Activated CD8-positive, alpha-beta T cell treated with anti-CD3 and anti-CD28 coated beads for 36 hours (primary cell): Measurements from ENCODE around the gene UBE2Q1. TPM values are rescaled to one million over a fixed set of nuclear protein-coding genes. Genes with fewer than 3 reads are reported as not detected.

Experiments used
- ATAC-seq: fragments of 200-7000 bp; cut with Tn5 transposase; one replicate; pipeline ENCODE4 v1.10.0; 2021; ENCODE audit warnings: mild to moderate bottlenecking, moderate library complexity
- CTCF ChIA-PET: fragments of 350-600 bp; sonication (Branson Sonifier 250); formaldehyde crosslinking; loops from one replicate; lab custom pipeline; 2021; ENCODE audit warnings: antibody characterized with exemption; lab: Charles Lee
- POLR2A ChIA-PET: fragments of 350-600 bp; sonication (Branson Sonifier 250); formaldehyde crosslinking; loops from one replicate; lab custom pipeline; 2021; ENCODE audit warnings: antibody characterized with exemption; lab: Charles Lee
- DNase-seq: peaks from one replicate; pipeline ENCODE4 v3.0.0-alpha.2; 2020
- H3K27ac Mint-ChIP-seq: one replicate; pipeline ENCODE4 v1.8.0; 2021; ENCODE audit warnings: mild to moderate bottlenecking, mixed read lengths
- H3K27me3 Mint-ChIP-seq: one replicate; pipeline ENCODE4 v1.8.0; 2021; ENCODE audit warnings: mixed read lengths
- H3K36me3 Mint-ChIP-seq: one replicate; pipeline ENCODE4 v1.8.0; 2021; ENCODE audit warnings: low read depth, mixed read lengths
- H3K4me1 Mint-ChIP-seq: one replicate; pipeline ENCODE4 v1.8.0; 2021; ENCODE audit warnings: low read depth, mixed read lengths
- H3K4me3 Mint-ChIP-seq: one replicate; pipeline ENCODE4 v1.8.0; 2021; ENCODE audit warnings: mild to moderate bottlenecking, moderate library complexity, mixed read lengths
- H3K9me3 Mint-ChIP-seq: one replicate; pipeline ENCODE4 v1.8.0; 2021; ENCODE audit warnings: mixed read lengths
- intact Hi-C: fragments of 100-400 bp; cut with micrococcal nuclease; formaldehyde crosslinking; loops from one replicate; pipeline ENCODE4 v1.10.0; 2022
- total RNA-seq, 2 experiments: library from RNA; stranded (reverse); gene quantifications; one replicate each; pipeline ENCODE4 v1.2.3, GENCODE V29; 2021
- TF ChIP-seq, protein P1 (sequence below): fragments of 200-600 bp; IDR thresholded peaks from one replicate; pipeline ENCODE4 v1.8.0; 2022; ENCODE audit warnings: antibody characterized with exemption, mild to moderate bottlenecking

The UBE2Q1 gene
- 10 to 100 TPM; 71.2 to 74.6 TPM for total RNA-seq

DNA sequence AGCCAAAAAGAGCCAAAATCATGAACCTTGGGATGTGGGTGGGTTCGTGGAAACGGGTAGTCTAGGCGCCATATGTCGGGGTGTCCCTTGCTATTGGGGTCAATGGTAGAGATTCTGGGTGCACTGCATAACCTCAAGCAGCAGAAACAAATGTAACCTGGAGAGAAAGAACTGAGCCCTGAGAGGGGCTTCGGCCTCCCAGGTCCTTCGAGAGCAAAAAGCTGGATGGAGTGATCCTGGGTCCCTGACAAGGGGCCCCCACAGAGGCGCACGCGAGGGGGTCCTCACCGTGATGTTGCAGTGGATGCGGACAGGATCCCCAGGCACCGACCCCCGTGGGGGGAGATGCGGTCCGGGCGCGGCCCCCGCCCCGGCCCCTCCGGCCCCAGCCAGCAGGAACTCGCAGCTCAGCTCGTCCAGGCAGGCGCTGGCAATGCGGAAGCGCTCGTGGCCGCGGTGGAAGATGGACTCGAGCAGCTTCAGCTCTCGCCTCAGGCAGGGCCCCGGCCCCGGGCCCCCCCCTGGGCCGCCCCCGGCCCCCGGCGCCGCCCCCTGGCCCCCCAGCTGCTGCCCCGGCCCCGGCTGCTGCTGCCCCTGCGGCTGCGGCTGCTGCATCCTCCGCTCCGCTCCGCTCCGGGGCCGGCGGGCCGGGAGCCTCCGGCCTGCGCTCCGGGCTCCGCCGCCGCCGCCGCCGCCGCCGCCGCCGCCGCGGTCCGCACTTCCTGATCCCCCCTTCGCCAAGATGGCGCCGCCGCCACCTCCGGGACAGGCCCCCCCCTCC lies at the start of gene UBE2Q1:
TSS of gene UBE2Q1 (minus strand) at position 724 of the 781 bp plus-strand sequence. CDS start at position 615, 109 bp downstream.
- H3K27me3 Mint-ChIP-seq = no peaks in the 10 kb centered on the region
- TF ChIP-seq, protein P1, sequence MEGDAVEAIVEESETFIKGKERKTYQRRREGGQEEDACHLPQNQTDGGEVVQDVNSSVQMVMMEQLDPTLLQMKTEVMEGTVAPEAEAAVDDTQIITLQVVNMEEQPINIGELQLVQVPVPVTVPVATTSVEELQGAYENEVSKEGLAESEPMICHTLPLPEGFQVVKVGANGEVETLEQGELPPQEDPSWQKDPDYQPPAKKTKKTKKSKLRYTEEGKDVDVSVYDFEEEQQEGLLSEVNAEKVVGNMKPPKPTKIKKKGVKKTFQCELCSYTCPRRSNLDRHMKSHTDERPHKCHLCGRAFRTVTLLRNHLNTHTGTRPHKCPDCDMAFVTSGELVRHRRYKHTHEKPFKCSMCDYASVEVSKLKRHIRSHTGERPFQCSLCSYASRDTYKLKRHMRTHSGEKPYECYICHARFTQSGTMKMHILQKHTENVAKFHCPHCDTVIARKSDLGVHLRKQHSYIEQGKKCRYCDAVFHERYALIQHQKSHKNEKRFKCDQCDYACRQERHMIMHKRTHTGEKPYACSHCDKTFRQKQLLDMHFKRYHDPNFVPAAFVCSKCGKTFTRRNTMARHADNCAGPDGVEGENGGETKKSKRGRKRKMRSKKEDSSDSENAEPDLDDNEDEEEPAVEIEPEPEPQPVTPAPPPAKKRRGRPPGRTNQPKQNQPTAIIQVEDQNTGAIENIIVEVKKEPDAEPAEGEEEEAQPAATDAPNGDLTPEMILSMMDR = no peak
- H3K36me3 Mint-ChIP-seq = peaks cover 33% of the 10 kb centered on the region
- H3K4me1 Mint-ChIP-seq = peaks cover 23% of the 10 kb centered on the region
- ChIA-PET CTCF (interaction anchor here (0.9 kb wide), 1 partner anchor 203 kb away, joined by 3 read pairs; no protein-coding TSS in a partner anchor), POLR2A (no interaction called here)
- no peaks in the 10 kb centered on the region for H3K9me3 Mint-ChIP-seq
- intact Hi-C loops = loop anchor here (2.0 kb wide), 1 partner anchor 203 kb away; no protein-coding TSS in a partner anchor
- H3K27ac Mint-ChIP-seq = peak within 1 kb of the TSS; percentile 96
- peak; percentile 45 for DNase-seq
- peak within 1 kb of the TSS; percentile 95 for H3K4me3 Mint-ChIP-seq
- no peak for ATAC-seq

DNA sequence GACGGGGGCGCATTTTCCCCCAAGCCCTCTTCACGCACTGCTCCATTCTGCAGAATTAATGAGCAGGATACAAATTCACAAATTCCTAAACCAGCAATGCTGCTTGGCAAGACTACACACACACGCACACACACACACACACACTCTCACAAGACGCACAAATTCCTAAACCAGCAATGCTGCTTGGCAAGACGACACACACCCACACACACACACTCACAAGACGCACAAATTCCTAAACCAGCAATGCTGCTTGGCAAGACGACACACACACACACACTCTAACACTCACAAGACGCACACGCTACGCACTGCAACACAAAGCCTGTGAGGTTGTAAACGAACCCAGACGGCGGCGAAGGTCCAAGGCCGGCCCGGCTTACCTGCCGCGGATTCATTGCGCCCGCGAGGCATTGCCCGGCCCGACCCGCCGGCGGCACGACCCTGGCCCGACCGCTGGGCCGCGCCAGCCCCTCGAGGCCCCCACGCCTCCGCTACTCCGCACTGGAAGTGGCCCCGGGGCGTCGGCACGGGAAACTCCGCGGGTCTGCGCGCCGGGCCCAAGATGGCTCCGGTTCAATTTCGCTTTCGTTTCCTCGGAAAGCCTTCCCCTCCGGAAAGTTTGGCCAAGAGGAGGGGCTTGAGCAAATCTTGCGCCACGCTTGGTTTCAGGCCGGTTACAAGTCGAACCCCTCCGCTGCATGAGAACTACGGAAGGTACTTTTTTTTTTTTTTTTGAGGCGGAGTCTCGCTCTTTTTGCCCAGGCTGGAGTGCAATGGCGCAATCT lies 49.3 kb upstream of the UBE2Q1 start, which contains the start of gene ADAR:
TSS of gene ADAR (minus strand) at position 578 of the 788 bp plus-strand sequence. CDS start at position 398, 180 bp downstream.
- ChIA-PET POLR2A (interaction anchor here (0.6 to 2.9 kb wide), 8 partner anchors 9 to 329 kb away, joined by 3 to 18 read pairs (median 4); partner anchors contain the start of gene PMVK), CTCF (interaction anchor here (1.1 to 1.3 kb wide), 2 partner anchors 19 to 48 kb away, joined by 4 to 7 read pairs; no protein-coding TSS in a partner anchor)
- peak; percentile 95 for DNase-seq
- ATAC-seq = peak; percentile 78
- Mint-ChIP-seq H3K4me1 (peaks cover 71% of the 10 kb centered on the region), H3K4me3 (peak within 1 kb of the TSS; percentile 89), H3K27me3 (no peaks in the 10 kb centered on the region), H3K36me3 (peaks cover 41% of the 10 kb centered on the region), H3K27ac (peak within 1 kb of the TSS; percentile 98), H3K9me3 (no peaks in the 10 kb centered on the region)
- TF ChIP-seq, protein P1 = no peak
- intact Hi-C loops = no loop called here

DNA sequence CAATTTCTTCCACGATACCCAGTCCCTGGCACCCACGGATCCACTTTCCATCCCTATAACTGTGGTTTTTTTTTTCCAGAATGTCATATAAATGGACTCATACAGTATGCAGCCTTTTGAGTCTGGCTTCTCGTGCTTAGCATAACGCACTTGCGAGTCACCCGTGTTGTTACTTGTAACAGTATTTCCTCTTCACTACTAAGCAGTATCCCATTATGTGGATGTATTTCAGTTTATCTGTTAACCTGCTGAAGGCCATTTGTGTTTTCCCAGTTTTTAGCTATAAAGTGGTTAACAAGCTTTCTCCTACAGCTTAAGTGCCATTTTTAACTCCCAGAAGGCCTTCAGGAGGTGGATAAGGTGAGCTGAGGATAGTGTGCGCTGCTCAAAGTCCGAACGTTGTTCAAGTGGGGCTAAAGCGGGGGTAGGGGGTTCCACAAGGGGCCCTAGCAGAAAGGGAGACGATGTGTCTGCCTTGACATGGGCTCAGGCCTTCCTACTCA lies 48.7 kb upstream of the UBE2Q1 start:
- Mint-ChIP-seq H3K36me3 (peaks cover 45% of the 10 kb centered on the region), H3K27me3 (no peaks in the 10 kb centered on the region), H3K4me1 (peaks cover 70% of the 10 kb centered on the region), H3K4me3 (peak overlapping the region; percentile 89), H3K9me3 (no peaks in the 10 kb centered on the region), H3K27ac (peak overlapping the region; percentile 98)
- peak; percentile 3 for ATAC-seq
- POLR2A ChIA-PET = interaction anchor here (0.6 to 2.9 kb wide), 8 partner anchors 11 to 576 kb away, joined by 3 to 18 read pairs (median 4); partner anchors contain the start of gene PMVK
- CTCF ChIA-PET = interaction anchor here (0.7 to 1.3 kb wide), 3 partner anchors 14 to 47 kb away, joined by 3 to 7 read pairs (median 4); no protein-coding TSS in a partner anchor
- TF ChIP-seq, protein P1 = no peak
- DNase-seq = no peak
- intact Hi-C loops = no loop called here

DNA sequence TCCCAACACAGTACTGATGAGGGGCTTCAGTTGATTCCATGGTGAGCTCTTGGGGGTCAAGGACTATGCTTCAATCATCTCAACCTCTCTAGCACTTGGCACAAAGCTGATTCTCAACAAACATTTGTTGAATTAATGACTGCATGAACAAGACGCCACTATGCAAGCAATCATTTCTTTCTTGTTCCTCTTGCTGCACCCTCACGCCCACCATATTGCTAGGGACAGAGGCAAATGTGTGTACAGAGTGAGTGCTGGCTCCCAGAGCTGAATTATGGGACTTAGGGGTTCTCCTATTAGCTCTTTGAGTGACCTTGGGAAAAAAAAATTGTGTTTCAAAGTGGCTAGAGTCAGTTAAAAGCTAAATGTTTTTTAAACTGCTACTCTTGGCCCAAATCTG lies 47.1 kb upstream of the UBE2Q1 start:
- ATAC-seq (no peak), DNase-seq (no peak)
- peaks cover 57% of the 10 kb centered on the region for H3K36me3 Mint-ChIP-seq
- intact Hi-C loops = no loop called here
- CTCF ChIA-PET = interaction anchor here (0.7 to 1.1 kb wide), 6 partner anchors 10 to 480 kb away, joined by 3 to 6 read pairs (median 4); partner anchors contain the start of gene FLAD1
- no peaks in the 10 kb centered on the region for H3K27me3 Mint-ChIP-seq
- TF ChIP-seq, protein P1 = no peak
- peak overlapping the region; percentile 98 for H3K27ac Mint-ChIP-seq
- peak overlapping the region; percentile 1 for H3K4me3 Mint-ChIP-seq
- H3K9me3 Mint-ChIP-seq = no peaks in the 10 kb centered on the region
- peaks cover 72% of the 10 kb centered on the region for H3K4me1 Mint-ChIP-seq
- POLR2A ChIA-PET = interaction anchor here (0.6 to 2.9 kb wide), 9 partner anchors 10 to 339 kb away, joined by 3 to 18 read pairs (median 5); no protein-coding TSS in a partner anchor
